Endothelial cell of umbilical vein (primary cell): Measurements from ENCODE around the gene MISP3. TPM values are rescaled to one million over a fixed set of nuclear protein-coding genes. Genes with fewer than 3 reads are reported as not detected.

Experiments used
- BruUV-seq: library from RNA; stranded (reverse); fragments of 400-500 nt; replicated peaks from 2 replicates; lab custom pipeline; 2021; lab: Mats Ljungman, UMichigan
- CTCF ChIA-PET: fragments of 300-600, 350-600 bp; sonication (Branson Sonifier 250); formaldehyde crosslinking; loops from one replicate; lab custom pipeline; 2021; ENCODE audit warnings: antibody characterized with exemption, inconsistent platforms; lab: Charles Lee
- POLR2A ChIA-PET: fragments of 300-600, 350-600 bp; sonication (Branson Sonifier 250); formaldehyde crosslinking; loops from one replicate; lab custom pipeline; 2021; ENCODE audit warnings: antibody characterized with exemption, inconsistent platforms; lab: Charles Lee
- DNase-seq: peaks from one replicate; pipeline ENCODE4 v3.0.0-alpha.2; 2011; ENCODE audit warnings: low read depth, low spot score
- FAIRE-seq: peaks from 2 replicates; lab custom pipeline; 2011; peaks lifted over from hg19 to GRCh38; lab: Jason Lieb, UNC
- H2AFZ ChIP-seq: 2 replicates; pipeline ENCODE4 v1.6.0; 2012; ENCODE audit warnings: low read depth, low read length, control low read depth, inconsistent platforms
- H3K27ac ChIP-seq: 2 replicates; pipeline ENCODE4 v1.5.1; 2011; ENCODE audit warnings: low read depth, mild to moderate bottlenecking, control low read depth, low read length, moderate library complexity; ENCODE audit not compliant: insufficient read depth
- H3K27me3 ChIP-seq, 2 experiments: 2 replicates each; pipeline versions ENCODE4 v1.6.0 to v1.6.1; 2011; ENCODE audit warnings: low read length in 2 of 2, mixed read lengths in 1 of 2; ENCODE audit not compliant: control insufficient read depth in 2 of 2, insufficient read depth in 2 of 2
- H3K36me3 ChIP-seq, 2 experiments: 2 replicates in 1 of 2; 3 replicates in 1 of 2; pipeline ENCODE4 v1.5.1; 2011; ENCODE audit warnings: low read length in 2 of 2, mild to moderate bottlenecking in 1 of 2, moderate library complexity in 1 of 2; ENCODE audit not compliant: control insufficient read depth in 2 of 2, insufficient read depth in 2 of 2; ENCODE audit errors: extremely low read depth in 1 of 2
- H3K4me1 ChIP-seq: 3 replicates; pipeline ENCODE4 v1.5.1; 2011; ENCODE audit warnings: mild to moderate bottlenecking, low read length; ENCODE audit not compliant: control insufficient read depth, insufficient read depth; ENCODE audit errors: extremely low read depth
- H3K4me2 ChIP-seq: 2 replicates; pipeline ENCODE4 v1.6.1; 2011; ENCODE audit warnings: low read length, control low read depth, mixed read lengths; ENCODE audit not compliant: insufficient read depth
- H3K4me3 ChIP-seq, 3 experiments: fragments of 200-600 bp in 1 of 3; sonication (generic), shearing (Covaris generic) in 1 of 3; replicated peaks in 1 of 3; 2 replicates each; pipeline ENCODE4 v1.5.1; 2011 to 2016; ENCODE audit warnings: control low read depth in 3 of 3, low read length in 3 of 3, mild to moderate bottlenecking in 2 of 3, inconsistent platforms in 1 of 3, low read depth in 1 of 3, moderate library complexity in 1 of 3; ENCODE audit not compliant: insufficient read depth in 1 of 3
- H3K79me2 ChIP-seq: 2 replicates; pipeline ENCODE4 v1.6.0; 2012; ENCODE audit warnings: low read length, inconsistent platforms; ENCODE audit not compliant: control insufficient read depth, insufficient read depth
- H3K9ac ChIP-seq: replicated peaks from 2 replicates; pipeline ENCODE3; 2011; ENCODE audit warnings: low read length, control low read depth; ENCODE audit not compliant: insufficient read depth; ENCODE audit errors: extremely low read depth
- H3K9me1 ChIP-seq: replicated peaks from 3 replicates; pipeline ENCODE4 v1.6.0; 2011; ENCODE audit warnings: mild to moderate bottlenecking, low read length; ENCODE audit not compliant: control insufficient read depth, insufficient read depth; ENCODE audit errors: extremely low read depth
- H3K9me3 ChIP-seq: replicated peaks from 2 replicates; pipeline ENCODE4 v1.5.1; 2012; ENCODE audit warnings: low read length, inconsistent platforms; ENCODE audit not compliant: control insufficient read depth, insufficient read depth
- H4K20me1 ChIP-seq: replicated peaks from 2 replicates; pipeline ENCODE3; 2011; ENCODE audit warnings: mild to moderate bottlenecking, low read length; ENCODE audit not compliant: control insufficient read depth, insufficient read depth; ENCODE audit errors: extremely low read depth
- EZH2 ChIP-seq: IDR thresholded peaks from 2 replicates; pipeline ENCODE4 v1.6.1; 2012; ENCODE audit warnings: borderline replicate concordance, low read depth, mild to moderate bottlenecking, moderate library complexity, low read length, inconsistent platforms; ENCODE audit not compliant: severe bottlenecking
- FOS ChIP-seq: IDR thresholded peaks from 2 replicates; pipeline ENCODE4 v1.6.1; 2011; ENCODE audit warnings: mild to moderate bottlenecking, low read length, moderate library complexity, borderline replicate concordance; ENCODE audit not compliant: insufficient read depth
- GATA2 ChIP-seq: IDR thresholded peaks from 2 replicates; pipeline ENCODE4 v1.7.0; 2011; ENCODE audit warnings: low read depth, mild to moderate bottlenecking, moderate library complexity, mixed read lengths, low read length; ENCODE audit not compliant: insufficient read length, insufficient read depth
- JUN ChIP-seq: IDR thresholded peaks from 2 replicates; pipeline ENCODE4 v1.6.1; 2011; ENCODE audit warnings: borderline replicate concordance, low read depth; ENCODE audit not compliant: insufficient read length, insufficient read depth
- MYC ChIP-seq: IDR thresholded peaks from one replicate; pipeline ENCODE4 v1.6.1; 2011; ENCODE audit warnings: mild to moderate bottlenecking, low read depth, low read length
- POLR2A ChIP-seq: IDR thresholded peaks from 2 replicates; pipeline ENCODE4 v1.6.1; 2012; ENCODE audit warnings: low read depth, mild to moderate bottlenecking, control low read depth, low read length
- POLR2AphosphoS5 ChIP-seq: IDR thresholded peaks from 2 replicates; pipeline ENCODE4 v1.6.1; 2012; ENCODE audit warnings: low read depth, mild to moderate bottlenecking, control low read depth, low read length, moderate library complexity; ENCODE audit not compliant: insufficient read depth
- dilution Hi-C: fragments of 300-500 bp; cut with MboI; formaldehyde crosslinking; loops from one replicate; pipeline ENCODE4 v1.15.0; 2019; ENCODE audit warnings: low sequenced_read_pairs; ENCODE audit not compliant: extremely low pct_ligation_motif_present
- intact Hi-C: fragments of 100-400 bp; cut with micrococcal nuclease; formaldehyde crosslinking; loops from one replicate; pipeline ENCODE4 v1.10.0; 2022
- polyA plus RNA-seq, 4 experiments: library from polyadenylated mRNA; depleted of rRNA in 3 of 4; stranded (reverse) in 3 of 4; unstranded in 1 of 4; fragments of >200 nt; gene quantifications; 2 replicates each; pipeline versions ENCODE4 v1.2.1 to v1.2.3, GENCODE V29; 2011 to 2012; ENCODE audit warnings: missing spikeins in 1 of 4
- total RNA-seq: library from RNA; stranded (reverse); gene quantifications from 2 replicates; pipeline ENCODE4 v1.2.3, GENCODE V29; 2021
- TF ChIP-seq, protein P1 (sequence below): IDR thresholded peaks from 2 replicates; pipeline ENCODE4 v1.6.1; 2011; ENCODE audit not compliant: insufficient read depth, insufficient read length
- TF ChIP-seq, protein P2 (sequence below), 2 donors: IDR thresholded peaks; 1 replicate in 1 of 2; 2 replicates in 1 of 2; pipeline ENCODE4 v1.5.1; 2011; ENCODE audit warnings: low read length in 2 of 2, mild to moderate bottlenecking in 2 of 2, moderate library complexity in 2 of 2, control low read depth in 1 of 2, inconsistent platforms in 1 of 2, low read depth in 1 of 2; ENCODE audit not compliant: insufficient read depth in 1 of 2; ENCODE audit errors: extremely low read depth in 1 of 2

The MISP3 gene
- total and polyA plus RNA-seq, 2 donors (not counting 3 experiments of a cell fraction or from before 2014, with no cell fraction given): 0.26 to 0.31 TPM

DNA sequence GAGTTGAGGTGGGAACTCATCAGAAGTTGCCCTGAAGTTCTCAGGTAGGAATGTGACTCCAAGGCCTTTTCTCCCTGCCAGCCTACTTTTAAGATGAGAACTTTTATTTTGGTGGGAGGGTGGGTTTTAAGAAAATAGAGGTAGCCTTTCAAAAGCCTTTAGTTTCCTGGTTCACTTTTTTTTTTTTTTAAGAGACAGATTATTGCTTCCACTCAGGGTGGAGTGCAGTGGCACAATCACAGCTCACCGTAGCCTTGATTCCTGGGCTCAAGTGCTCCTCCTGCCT is 10.0 kb downstream of the MISP3 start:
- H3K4me3 ChIP-seq: no peak overlapping the region
- TF ChIP-seq, protein P1, sequence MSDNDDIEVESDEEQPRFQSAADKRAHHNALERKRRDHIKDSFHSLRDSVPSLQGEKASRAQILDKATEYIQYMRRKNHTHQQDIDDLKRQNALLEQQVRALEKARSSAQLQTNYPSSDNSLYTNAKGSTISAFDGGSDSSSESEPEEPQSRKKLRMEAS: no peak
- TF ChIP-seq JUN: no peak
- no peak for TF ChIP-seq MYC
- TF ChIP-seq EZH2: no peak
- no peak for TF ChIP-seq POLR2A
- TF ChIP-seq FOS: no peak
- TF ChIP-seq GATA2: no peak
- TF ChIP-seq, protein P2, sequence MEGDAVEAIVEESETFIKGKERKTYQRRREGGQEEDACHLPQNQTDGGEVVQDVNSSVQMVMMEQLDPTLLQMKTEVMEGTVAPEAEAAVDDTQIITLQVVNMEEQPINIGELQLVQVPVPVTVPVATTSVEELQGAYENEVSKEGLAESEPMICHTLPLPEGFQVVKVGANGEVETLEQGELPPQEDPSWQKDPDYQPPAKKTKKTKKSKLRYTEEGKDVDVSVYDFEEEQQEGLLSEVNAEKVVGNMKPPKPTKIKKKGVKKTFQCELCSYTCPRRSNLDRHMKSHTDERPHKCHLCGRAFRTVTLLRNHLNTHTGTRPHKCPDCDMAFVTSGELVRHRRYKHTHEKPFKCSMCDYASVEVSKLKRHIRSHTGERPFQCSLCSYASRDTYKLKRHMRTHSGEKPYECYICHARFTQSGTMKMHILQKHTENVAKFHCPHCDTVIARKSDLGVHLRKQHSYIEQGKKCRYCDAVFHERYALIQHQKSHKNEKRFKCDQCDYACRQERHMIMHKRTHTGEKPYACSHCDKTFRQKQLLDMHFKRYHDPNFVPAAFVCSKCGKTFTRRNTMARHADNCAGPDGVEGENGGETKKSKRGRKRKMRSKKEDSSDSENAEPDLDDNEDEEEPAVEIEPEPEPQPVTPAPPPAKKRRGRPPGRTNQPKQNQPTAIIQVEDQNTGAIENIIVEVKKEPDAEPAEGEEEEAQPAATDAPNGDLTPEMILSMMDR (IDR thresholded peaks at IDR 0.05; ENCODE audit: extremely low read depth in 1 of 2, insufficient read depth in 1 of 2, low read depth in 1 of 2, low read length in 2 of 2): no peak
- no peak for TF ChIP-seq POLR2AphosphoS5
- dilution Hi-C loops: no loop called here
- no peaks in the 10 kb centered on the region for H3K79me2 ChIP-seq
- FAIRE-seq: no peak
- POLR2A ChIA-PET: no interaction called here
- no peak overlapping the region for H3K27ac ChIP-seq
- no TSS peak for BruUV-seq
- DNase-seq: no peak
- no peaks in the 10 kb centered on the region for H3K9me3 ChIP-seq
- no peaks in the 10 kb centered on the region for H3K36me3 ChIP-seq
- H4K20me1 ChIP-seq: no peaks in the 10 kb centered on the region
- H2AFZ ChIP-seq: no peak overlapping the region
- CTCF ChIA-PET: interaction anchor here (1.2 to 5.6 kb wide), 6 partner anchors 8 to 54 kb away, joined by 4 to 21 read pairs (median 4); partner anchors contain the start of genes ASF1B and MISP3
- H3K9ac ChIP-seq: peak overlapping the region; percentile 73
- no peaks in the 10 kb centered on the region for H3K27me3 ChIP-seq
- intact Hi-C loops: no loop called here
- H3K4me1 ChIP-seq: peaks cover 12% of the 10 kb centered on the region
- no peaks in the 10 kb centered on the region for H3K9me1 ChIP-seq
- peak overlapping the region; percentile 58 for H3K4me2 ChIP-seq
